Measurements from ENCODE around the gene HOXA7.

GRCh38 chr7:27157702-27158431 is 1.4 kb upstream of the HOXA7 start:
- TF ChIP-seq EP300 (IDR thresholded peaks at IDR 0.05; ENCODE audit: borderline replicate concordance in 1 of 2, low read depth in 1 of 2, low read length in 1 of 2) (no peak), TCF12 (IDR thresholded peaks at IDR 0.05) (no peak)
- TF ChIP-seq, protein P1, sequence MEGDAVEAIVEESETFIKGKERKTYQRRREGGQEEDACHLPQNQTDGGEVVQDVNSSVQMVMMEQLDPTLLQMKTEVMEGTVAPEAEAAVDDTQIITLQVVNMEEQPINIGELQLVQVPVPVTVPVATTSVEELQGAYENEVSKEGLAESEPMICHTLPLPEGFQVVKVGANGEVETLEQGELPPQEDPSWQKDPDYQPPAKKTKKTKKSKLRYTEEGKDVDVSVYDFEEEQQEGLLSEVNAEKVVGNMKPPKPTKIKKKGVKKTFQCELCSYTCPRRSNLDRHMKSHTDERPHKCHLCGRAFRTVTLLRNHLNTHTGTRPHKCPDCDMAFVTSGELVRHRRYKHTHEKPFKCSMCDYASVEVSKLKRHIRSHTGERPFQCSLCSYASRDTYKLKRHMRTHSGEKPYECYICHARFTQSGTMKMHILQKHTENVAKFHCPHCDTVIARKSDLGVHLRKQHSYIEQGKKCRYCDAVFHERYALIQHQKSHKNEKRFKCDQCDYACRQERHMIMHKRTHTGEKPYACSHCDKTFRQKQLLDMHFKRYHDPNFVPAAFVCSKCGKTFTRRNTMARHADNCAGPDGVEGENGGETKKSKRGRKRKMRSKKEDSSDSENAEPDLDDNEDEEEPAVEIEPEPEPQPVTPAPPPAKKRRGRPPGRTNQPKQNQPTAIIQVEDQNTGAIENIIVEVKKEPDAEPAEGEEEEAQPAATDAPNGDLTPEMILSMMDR (IDR thresholded peaks at IDR 0.05) = no peak

Measured in SK-N-SH (cell line).